Astrocyte (in vitro differentiated cells and primary cell): Measurements from ENCODE around the gene SMG7. TPM values are rescaled to one million over a fixed set of nuclear protein-coding genes. Genes with fewer than 3 reads are reported as not detected.

Experiments used
- DNase-seq: peaks from one replicate; pipeline ENCODE4 v3.0.0-alpha.2; 2010; ENCODE audit warnings: low read depth
- FAIRE-seq: peaks from 2 replicates; lab custom pipeline; 2011; peaks lifted over from hg19 to GRCh38; lab: Jason Lieb, UNC
- H2AFZ ChIP-seq: 2 replicates; pipeline ENCODE4 v1.6.0; 2012; ENCODE audit warnings: low read depth, low read length, inconsistent platforms
- H3K27ac ChIP-seq: 2 replicates; pipeline ENCODE4 v1.5.1; 2011; ENCODE audit warnings: low read depth, low read length, inconsistent platforms
- H3K27me3 ChIP-seq: 2 replicates; pipeline ENCODE4 v1.6.0; 2011; ENCODE audit warnings: low read length, inconsistent platforms; ENCODE audit not compliant: insufficient read depth
- H3K36me3 ChIP-seq: 2 replicates; pipeline ENCODE4 v1.5.1; 2011; ENCODE audit warnings: low read length, inconsistent platforms; ENCODE audit not compliant: insufficient read depth
- H3K4me1 ChIP-seq: 2 replicates; pipeline ENCODE4 v1.5.1; 2011; ENCODE audit warnings: low read length, inconsistent platforms; ENCODE audit not compliant: insufficient read depth
- H3K4me2 ChIP-seq: 2 replicates; pipeline ENCODE4 v1.6.0; 2012; ENCODE audit warnings: low read length, inconsistent platforms
- H3K4me3 ChIP-seq: 2 replicates; pipeline ENCODE4 v1.5.1; 2011; ENCODE audit warnings: low read depth, mild to moderate bottlenecking, low read length, inconsistent platforms; ENCODE audit not compliant: insufficient read depth
- H3K79me2 ChIP-seq: 2 replicates; pipeline ENCODE4 v1.6.0; 2012; ENCODE audit warnings: mild to moderate bottlenecking, low read length, inconsistent platforms; ENCODE audit not compliant: insufficient read depth
- H3K9ac ChIP-seq: 2 replicates; pipeline ENCODE4 v1.6.0; 2012; ENCODE audit warnings: mild to moderate bottlenecking, low read length, inconsistent platforms
- H3K9me3 ChIP-seq: 2 replicates; pipeline ENCODE4 v1.5.1; 2012; ENCODE audit warnings: low read depth, mild to moderate bottlenecking, low read length, inconsistent platforms; ENCODE audit not compliant: insufficient read depth
- H4K20me1 ChIP-seq: 2 replicates; pipeline ENCODE4 v1.6.0; 2012; ENCODE audit warnings: low read length, inconsistent platforms; ENCODE audit not compliant: insufficient read depth
- H3K27ac Mint-ChIP-seq: one replicate; pipeline ENCODE4 v1.8.0; 2021; ENCODE audit warnings: mild to moderate bottlenecking, mixed read lengths; ENCODE audit not compliant: unreplicated experiment
- H3K27me3 Mint-ChIP-seq: one replicate; pipeline ENCODE4 v1.8.0; 2021; ENCODE audit warnings: low read depth, mixed read lengths; ENCODE audit not compliant: unreplicated experiment
- H3K36me3 Mint-ChIP-seq: one replicate; pipeline ENCODE4 v1.8.0; 2021; ENCODE audit warnings: low read depth, mixed read lengths; ENCODE audit not compliant: unreplicated experiment
- H3K4me1 Mint-ChIP-seq: one replicate; pipeline ENCODE4 v1.8.0; 2021; ENCODE audit warnings: low read depth, mixed read lengths; ENCODE audit not compliant: unreplicated experiment
- H3K4me3 Mint-ChIP-seq: one replicate; pipeline ENCODE4 v1.8.0; 2021; ENCODE audit warnings: mild to moderate bottlenecking, moderate library complexity, mixed read lengths; ENCODE audit not compliant: unreplicated experiment
- H3K9me3 Mint-ChIP-seq: one replicate; pipeline ENCODE4 v1.8.0; 2021; ENCODE audit warnings: mild to moderate bottlenecking, mixed read lengths; ENCODE audit not compliant: unreplicated experiment
- CTCF ChIP-seq: IDR thresholded peaks from 2 replicates; pipeline ENCODE4 v1.5.1; 2011; ENCODE audit warnings: low read depth, mild to moderate bottlenecking, inconsistent platforms, low read length, moderate library complexity; ENCODE audit not compliant: insufficient read depth
- EZH2 ChIP-seq: IDR thresholded peaks from 2 replicates; pipeline ENCODE4 v1.6.1; 2012; ENCODE audit warnings: mild to moderate bottlenecking, low read length, inconsistent platforms; ENCODE audit not compliant: insufficient read depth
- total RNA-seq: library from RNA; stranded (reverse); gene quantifications from 2 replicates; pipeline ENCODE4 v1.2.1, GENCODE V29; 2021

The SMG7 gene
- total RNA-seq, 1 donor from 2014 or later = 59.8 TPM

GRCh38 chr1:183497218-183497617 is 24.9 kb downstream of the SMG7 start:
- Histone ChIP-seq H3K9ac (no peak overlapping the region), H3K4me2 (no peak overlapping the region), H3K36me3 (no peaks in the 10 kb centered on the region), H3K27ac (no peak overlapping the region), H3K4me3 (no peak overlapping the region), H3K4me1 (peaks cover 6% of the 10 kb centered on the region), H3K27me3 (no peaks in the 10 kb centered on the region), H4K20me1 (peaks cover 74% of the 10 kb centered on the region), H2AFZ (no peak overlapping the region), H3K79me2 (peaks cover 89% of the 10 kb centered on the region), H3K9me3 (no peaks in the 10 kb centered on the region)
- H3K9me3 Mint-ChIP-seq = no peaks in the 10 kb centered on the region
- H3K36me3 Mint-ChIP-seq = no peaks in the 10 kb centered on the region
- DNase-seq (no peak), FAIRE-seq (no peak)
- H3K4me1 Mint-ChIP-seq = no peaks in the 10 kb centered on the region
- no peak overlapping the region for H3K4me3 Mint-ChIP-seq
- no peaks in the 10 kb centered on the region for H3K27me3 Mint-ChIP-seq
- H3K27ac Mint-ChIP-seq = no peak overlapping the region
- no peak for TF ChIP-seq CTCF
- no peak for TF ChIP-seq EZH2

- DNase-seq = no peak
- Histone ChIP-seq H3K9me3 (no peaks in the 10 kb centered on the region), H3K27ac (no peak overlapping the region), H3K4me1 (peaks cover 5% of the 10 kb centered on the region), H4K20me1 (peaks cover 71% of the 10 kb centered on the region), H3K9ac (no peak overlapping the region), H3K79me2 (peaks cover 90% of the 10 kb centered on the region), H3K4me2 (no peak overlapping the region), H3K36me3 (no peaks in the 10 kb centered on the region), H3K27me3 (no peaks in the 10 kb centered on the region), H2AFZ (no peak overlapping the region), H3K4me3 (no peak overlapping the region)
- TF ChIP-seq CTCF = no peak
- no peak for TF ChIP-seq EZH2
- FAIRE-seq = no peak
- no peaks in the 10 kb centered on the region for H3K4me1 Mint-ChIP-seq
- H3K27ac Mint-ChIP-seq = no peak overlapping the region
- no peaks in the 10 kb centered on the region for H3K27me3 Mint-ChIP-seq
- H3K36me3 Mint-ChIP-seq = no peaks in the 10 kb centered on the region
- H3K9me3 Mint-ChIP-seq = no peaks in the 10 kb centered on the region
- H3K4me3 Mint-ChIP-seq = no peak overlapping the region
Observed at GRCh38 chr1:183498342-183498991, 26.2 kb downstream of the SMG7 start.

- Histone ChIP-seq H4K20me1 (peaks cover 42% of the 10 kb centered on the region), H3K4me3 (no peak overlapping the region), H3K27ac (no peak overlapping the region), H3K79me2 (peaks cover 92% of the 10 kb centered on the region), H3K27me3 (no peaks in the 10 kb centered on the region), H3K4me1 (no peaks in the 10 kb centered on the region), H3K4me2 (no peak overlapping the region), H3K36me3 (no peaks in the 10 kb centered on the region), H2AFZ (no peak overlapping the region), H3K9ac (no peak overlapping the region), H3K9me3 (no peaks in the 10 kb centered on the region)
- H3K27me3 Mint-ChIP-seq = no peaks in the 10 kb centered on the region
- no peak for FAIRE-seq
- H3K36me3 Mint-ChIP-seq = no peaks in the 10 kb centered on the region
- no peak overlapping the region for H3K27ac Mint-ChIP-seq
- no peak overlapping the region for H3K4me3 Mint-ChIP-seq
- no peaks in the 10 kb centered on the region for H3K9me3 Mint-ChIP-seq
- no peak for TF ChIP-seq EZH2
- TF ChIP-seq CTCF = no peak
- no peak for DNase-seq
- H3K4me1 Mint-ChIP-seq = no peaks in the 10 kb centered on the region
Observed at GRCh38 chr1:183505454-183506089, 33.3 kb downstream of the SMG7 start.
